GM12878 (cell line): ENCODE measurements around the gene SLC24A4.

ENCODE experiments used
- ELK1 ChIP-seq: IDR thresholded peaks from 2 replicates; pipeline ENCODE4 v1.6.1; 2012; ENCODE audit warnings: low read depth, low read length, improper control_type of control experiment
- MYC ChIP-seq: IDR thresholded peaks from 2 replicates; pipeline ENCODE4 v1.6.1; 2011; ENCODE audit warnings: mild to moderate bottlenecking, low read length, moderate library complexity, inconsistent platforms; ENCODE audit not compliant: insufficient read depth, insufficient replicate concordance, insufficient read length, severe bottlenecking
- RAD21 ChIP-seq: IDR thresholded peaks from 2 replicates; pipeline ENCODE4 v1.6.1; 2011; ENCODE audit warnings: mild to moderate bottlenecking, low read depth, low read length, moderate library complexity; ENCODE audit not compliant: insufficient read depth
- TF ChIP-seq, protein P1 (sequence below), 3 experiments: IDR thresholded peaks in 2 of 3; conservative IDR thresholded peaks in 1 of 3; 2 replicates each; pipeline ENCODE4 v1.5.1; 2011; ENCODE audit warnings: low read depth in 3 of 3, low read length in 3 of 3, mild to moderate bottlenecking in 3 of 3, control low read depth in 2 of 3, moderate library complexity in 2 of 3, inconsistent platforms in 1 of 3, mixed read lengths in 1 of 3; ENCODE audit not compliant: control insufficient read depth in 2 of 3, insufficient read depth in 1 of 3; ENCODE audit errors: extremely low read depth in 1 of 3

DNA sequence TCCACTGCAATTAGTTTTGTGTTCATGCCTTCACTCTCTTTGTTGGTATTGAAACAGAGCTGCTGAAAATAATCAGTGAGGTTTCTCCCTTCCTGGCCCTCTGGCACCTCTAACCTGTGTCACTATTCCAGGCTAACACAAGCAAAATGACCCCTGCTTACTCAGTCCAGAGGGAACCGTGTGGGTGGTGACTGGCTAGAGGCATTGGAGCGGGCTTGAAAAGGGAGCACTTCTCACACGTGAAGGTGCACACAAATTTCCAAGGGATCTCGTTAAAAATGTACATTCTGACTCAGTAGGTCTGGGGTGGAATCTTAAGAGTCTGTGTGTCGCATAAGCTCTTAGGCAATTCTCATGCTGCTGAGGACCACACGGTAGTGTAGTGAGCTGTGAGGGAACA is 1.3 kb upstream of the SLC24A4 start:
- TF ChIP-seq, protein P1, sequence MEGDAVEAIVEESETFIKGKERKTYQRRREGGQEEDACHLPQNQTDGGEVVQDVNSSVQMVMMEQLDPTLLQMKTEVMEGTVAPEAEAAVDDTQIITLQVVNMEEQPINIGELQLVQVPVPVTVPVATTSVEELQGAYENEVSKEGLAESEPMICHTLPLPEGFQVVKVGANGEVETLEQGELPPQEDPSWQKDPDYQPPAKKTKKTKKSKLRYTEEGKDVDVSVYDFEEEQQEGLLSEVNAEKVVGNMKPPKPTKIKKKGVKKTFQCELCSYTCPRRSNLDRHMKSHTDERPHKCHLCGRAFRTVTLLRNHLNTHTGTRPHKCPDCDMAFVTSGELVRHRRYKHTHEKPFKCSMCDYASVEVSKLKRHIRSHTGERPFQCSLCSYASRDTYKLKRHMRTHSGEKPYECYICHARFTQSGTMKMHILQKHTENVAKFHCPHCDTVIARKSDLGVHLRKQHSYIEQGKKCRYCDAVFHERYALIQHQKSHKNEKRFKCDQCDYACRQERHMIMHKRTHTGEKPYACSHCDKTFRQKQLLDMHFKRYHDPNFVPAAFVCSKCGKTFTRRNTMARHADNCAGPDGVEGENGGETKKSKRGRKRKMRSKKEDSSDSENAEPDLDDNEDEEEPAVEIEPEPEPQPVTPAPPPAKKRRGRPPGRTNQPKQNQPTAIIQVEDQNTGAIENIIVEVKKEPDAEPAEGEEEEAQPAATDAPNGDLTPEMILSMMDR (IDR thresholded peaks at IDR 0.05 in 2 of 3, conservative IDR thresholded peaks at IDR 0.05 in 1 of 3; ENCODE audit: control insufficient read depth in 2 of 3, extremely low read depth in 1 of 3, insufficient read depth in 1 of 3, low read depth in 3 of 3, low read length in 3 of 3): no peak
- TF ChIP-seq MYC (no peak), RAD21 (no peak), ELK1 (no peak)
